MM.1S (cell line): Measurements from ENCODE around the gene PHF19.
A peak's percentile ranks its signal among the peaks of the same experiment; 100 is the strongest.

Experiments used
- DNase-seq: peaks from one replicate; pipeline ENCODE4 v3.0.0-alpha.2; 2015
- H2AFZ ChIP-seq: fragments of 300-600 bp; sonication (generic); 2 replicates; pipeline ENCODE4 v1.6.0; 2016; ENCODE audit warnings: antibody characterized with exemption, low read length
- H3F3A ChIP-seq: fragments of 300-600 bp; sonication (generic); 2 replicates; pipeline ENCODE4 v1.6.1; 2016; ENCODE audit warnings: mild to moderate bottlenecking, antibody characterized with exemption, low read length, moderate library complexity, mixed read lengths; ENCODE audit not compliant: insufficient read depth
- H3K27ac ChIP-seq: fragments of 300-600 bp; sonication (generic); 2 replicates; pipeline ENCODE4 v1.5.1; 2016; ENCODE audit warnings: mild to moderate bottlenecking, low read length
- H3K27me3 ChIP-seq: fragments of 300-600 bp; sonication (generic); replicated peaks from 2 replicates; pipeline ENCODE4 v1.6.0; 2016; ENCODE audit warnings: low read length; ENCODE audit not compliant: insufficient read depth
- H3K36me3 ChIP-seq: fragments of 300-600 bp; sonication (generic); replicated peaks from 2 replicates; pipeline ENCODE4 v1.6.1; 2016; ENCODE audit warnings: mild to moderate bottlenecking, low read length, mixed read lengths; ENCODE audit not compliant: insufficient read depth
- H3K4me1 ChIP-seq: fragments of 300-600 bp; sonication (generic); 2 replicates; pipeline ENCODE4 v1.6.1; 2016; ENCODE audit warnings: low read length, mixed read lengths
- H3K4me2 ChIP-seq: fragments of 300-600 bp; sonication (generic); 2 replicates; pipeline ENCODE4 v1.6.0; 2016; ENCODE audit warnings: low read depth, low read length
- H3K4me3 ChIP-seq: fragments of 300-600 bp; sonication (generic); 2 replicates; pipeline ENCODE4 v1.5.1; 2016; ENCODE audit warnings: low read length, mixed read lengths
- H3K79me2 ChIP-seq: fragments of 300-600 bp; sonication (generic); 2 replicates; pipeline ENCODE4 v1.6.1; 2016; ENCODE audit warnings: mixed run types, low read length, mixed read lengths
- H3K9ac ChIP-seq: fragments of 300-600 bp; sonication (generic); 2 replicates; pipeline ENCODE4 v1.6.1; 2016; ENCODE audit warnings: low read length, mixed read lengths
- H3K9me2 ChIP-seq: fragments of 300-600 bp; sonication (generic); replicated peaks from 2 replicates; pipeline ENCODE4 v1.6.1; 2016; ENCODE audit warnings: mild to moderate bottlenecking, low read length, mixed read lengths; ENCODE audit not compliant: insufficient read depth
- H3K9me3 ChIP-seq: fragments of 300-600 bp; sonication (generic); replicated peaks from 2 replicates; pipeline ENCODE4 v1.6.1; 2016; ENCODE audit warnings: mild to moderate bottlenecking, low read length, mixed read lengths; ENCODE audit not compliant: insufficient read depth
- H4K20me1 ChIP-seq: fragments of 300-600 bp; sonication (generic); 2 replicates; pipeline ENCODE4 v1.6.1; 2016; ENCODE audit warnings: mild to moderate bottlenecking, low read length, moderate library complexity, mixed read lengths; ENCODE audit not compliant: insufficient read depth
- EZH2 ChIP-seq: fragments of 300-600 bp; sonication (generic); optimal IDR thresholded peaks from 2 replicates; pipeline ENCODE3; 2017; ENCODE audit warnings: low read depth, mild to moderate bottlenecking, antibody characterized with exemption, low read length, mixed read lengths
- EZH2phosphoT487 ChIP-seq: fragments of 300-600 bp; sonication (generic); IDR thresholded peaks from 2 replicates; pipeline ENCODE4 v1.6.1; 2018; ENCODE audit warnings: antibody characterized with exemption, low read length
- TF ChIP-seq, protein P1 (sequence below): fragments of 300-600 bp; sonication (generic); IDR thresholded peaks from 2 replicates; pipeline ENCODE4 v1.5.1; 2016; ENCODE audit warnings: antibody characterized with exemption, low read length, mixed read lengths

Gene PHF19

DNA sequence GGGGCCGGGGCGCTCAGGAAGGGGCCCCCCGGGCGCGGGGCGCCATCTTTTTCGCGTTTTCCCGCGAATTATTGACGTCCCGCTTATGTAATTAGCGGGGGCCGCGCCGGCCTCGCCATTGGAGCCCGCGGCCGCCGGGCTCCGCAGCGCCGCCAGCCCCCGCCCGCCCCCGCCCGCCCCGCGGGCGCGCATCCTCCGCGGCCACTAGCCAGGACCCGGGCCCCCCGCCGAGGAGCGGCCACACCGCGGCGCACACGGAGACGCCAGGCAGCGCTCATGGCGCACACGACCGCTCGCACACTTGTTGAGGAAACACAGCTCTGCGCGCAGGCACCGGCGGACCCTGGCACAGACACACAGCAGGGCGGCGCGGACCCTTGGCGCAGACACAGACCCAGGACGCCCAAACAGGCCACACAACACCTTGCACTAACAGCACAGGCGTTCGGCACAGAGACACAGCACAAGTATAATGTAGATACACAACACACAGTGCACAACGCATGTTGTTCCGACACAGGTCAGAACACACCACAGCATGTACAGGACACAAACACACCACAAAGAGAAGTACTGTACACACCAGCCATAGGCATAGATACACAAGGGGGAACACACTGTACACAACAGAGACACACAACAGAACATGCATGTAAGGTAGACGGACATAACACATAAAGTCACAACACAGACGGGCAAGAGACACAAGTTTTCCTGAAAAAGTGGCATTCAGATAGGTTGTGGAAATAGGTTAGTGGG is 467 bp upstream of the PHF19 start:
- peak overlapping the region; percentile 98 for H3K9ac ChIP-seq

DNA sequence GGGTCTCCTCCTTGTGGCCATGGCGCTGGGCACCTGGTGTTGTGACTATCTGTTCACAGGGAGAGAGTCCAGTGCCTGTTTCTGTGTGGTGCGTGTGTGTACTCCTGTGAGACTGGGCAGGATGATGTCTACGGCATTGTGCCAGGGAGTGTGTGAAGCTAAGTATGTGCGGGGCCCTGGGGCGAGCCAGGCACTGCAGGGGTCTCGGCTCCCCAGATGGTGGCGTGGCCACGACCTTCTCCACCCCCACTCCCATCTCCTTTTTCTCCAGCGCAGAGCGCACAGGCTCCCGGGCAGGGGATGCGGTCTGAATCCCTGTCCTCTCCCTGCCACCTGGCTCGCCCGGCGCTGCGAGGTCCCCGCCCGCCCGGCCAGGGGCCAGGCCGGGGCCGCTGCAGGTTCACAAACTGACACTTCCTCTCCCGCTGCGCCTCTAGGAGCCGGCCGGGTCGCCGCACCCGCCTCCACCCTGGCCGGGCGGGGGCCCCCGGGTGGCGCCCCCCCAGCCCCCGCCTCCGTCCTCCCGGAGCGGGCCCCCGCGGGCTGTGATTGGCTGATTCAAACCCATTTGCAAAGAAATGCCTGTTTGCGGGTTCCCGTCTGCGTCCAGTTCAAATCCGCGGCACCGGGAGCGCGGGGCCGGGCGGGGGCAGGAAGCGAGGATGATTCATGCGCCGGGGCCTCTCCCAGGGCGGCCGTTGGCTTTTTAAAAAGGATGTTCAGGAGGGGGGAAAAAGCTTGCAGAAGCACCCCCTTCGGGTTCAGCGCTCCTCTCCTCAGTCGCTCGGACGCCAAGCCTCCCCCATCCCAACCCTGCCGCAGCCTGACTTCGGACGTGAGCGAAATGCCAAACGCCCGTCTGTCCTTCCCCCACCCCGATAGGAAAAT is 790 bp downstream of the PHF19 start:
- peak overlapping the region; percentile 97 for H3K27ac ChIP-seq
- H3K4me2 ChIP-seq = peak overlapping the region; percentile 99
- peak overlapping the region; percentile 79 for H3K4me3 ChIP-seq
- H3F3A ChIP-seq = peaks cover 66% of the 10 kb centered on the region
- H3K27me3 ChIP-seq = no peaks in the 10 kb centered on the region
- H3K4me1 ChIP-seq = peaks cover 58% of the 10 kb centered on the region
- H3K9me3 ChIP-seq = no peaks in the 10 kb centered on the region
- peak; percentile 94 for DNase-seq
- no peaks in the 10 kb centered on the region for H3K9me2 ChIP-seq
- H3K9ac ChIP-seq = peak overlapping the region; percentile 99
- H2AFZ ChIP-seq = peak overlapping the region; percentile 14; the same call in 1 of the 2 replicates
- 0 out of 2 replicates have a peak, but pooled peaks cover 10% of the 10 kb centered on the region for H3K36me3 ChIP-seq
- H3K79me2 ChIP-seq = peaks cover 38% of the 10 kb centered on the region
- TF ChIP-seq, protein P1, sequence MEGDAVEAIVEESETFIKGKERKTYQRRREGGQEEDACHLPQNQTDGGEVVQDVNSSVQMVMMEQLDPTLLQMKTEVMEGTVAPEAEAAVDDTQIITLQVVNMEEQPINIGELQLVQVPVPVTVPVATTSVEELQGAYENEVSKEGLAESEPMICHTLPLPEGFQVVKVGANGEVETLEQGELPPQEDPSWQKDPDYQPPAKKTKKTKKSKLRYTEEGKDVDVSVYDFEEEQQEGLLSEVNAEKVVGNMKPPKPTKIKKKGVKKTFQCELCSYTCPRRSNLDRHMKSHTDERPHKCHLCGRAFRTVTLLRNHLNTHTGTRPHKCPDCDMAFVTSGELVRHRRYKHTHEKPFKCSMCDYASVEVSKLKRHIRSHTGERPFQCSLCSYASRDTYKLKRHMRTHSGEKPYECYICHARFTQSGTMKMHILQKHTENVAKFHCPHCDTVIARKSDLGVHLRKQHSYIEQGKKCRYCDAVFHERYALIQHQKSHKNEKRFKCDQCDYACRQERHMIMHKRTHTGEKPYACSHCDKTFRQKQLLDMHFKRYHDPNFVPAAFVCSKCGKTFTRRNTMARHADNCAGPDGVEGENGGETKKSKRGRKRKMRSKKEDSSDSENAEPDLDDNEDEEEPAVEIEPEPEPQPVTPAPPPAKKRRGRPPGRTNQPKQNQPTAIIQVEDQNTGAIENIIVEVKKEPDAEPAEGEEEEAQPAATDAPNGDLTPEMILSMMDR = 0 out of 2 replicates have a peak, but pooled peaks have one; percentile 13
- no peak for TF ChIP-seq EZH2
- H4K20me1 ChIP-seq = no peaks in the 10 kb centered on the region

More for the DNA sequence above, 467 bp upstream of the PHF19 start:
- no peaks in the 10 kb centered on the region for H3K27me3 ChIP-seq
- no peaks in the 10 kb centered on the region for H3K9me3 ChIP-seq
- peak overlapping the region; percentile 85 for H3K4me3 ChIP-seq
- TF ChIP-seq EZH2phosphoT487 (no peak), EZH2 (no peak)
- TF ChIP-seq, protein P1 = peak; percentile 22; the same call in 1 of the 2 replicates
- H3K79me2 ChIP-seq = peaks cover 33% of the 10 kb centered on the region
- no peaks in the 10 kb centered on the region for H3K9me2 ChIP-seq
- DNase-seq = peak; percentile 83
- peaks cover 61% of the 10 kb centered on the region for H3F3A ChIP-seq
- H4K20me1 ChIP-seq = no peaks in the 10 kb centered on the region
- peak overlapping the region; percentile 55; the same call in 1 of the 2 replicates for H2AFZ ChIP-seq
- H3K4me2 ChIP-seq = peak overlapping the region; percentile 93
- H3K36me3 ChIP-seq = 0 out of 2 replicates have a peak, but pooled peaks cover 3% of the 10 kb centered on the region
- H3K4me1 ChIP-seq = peaks cover 59% of the 10 kb centered on the region
- H3K27ac ChIP-seq = peak overlapping the region; percentile 99

DNA sequence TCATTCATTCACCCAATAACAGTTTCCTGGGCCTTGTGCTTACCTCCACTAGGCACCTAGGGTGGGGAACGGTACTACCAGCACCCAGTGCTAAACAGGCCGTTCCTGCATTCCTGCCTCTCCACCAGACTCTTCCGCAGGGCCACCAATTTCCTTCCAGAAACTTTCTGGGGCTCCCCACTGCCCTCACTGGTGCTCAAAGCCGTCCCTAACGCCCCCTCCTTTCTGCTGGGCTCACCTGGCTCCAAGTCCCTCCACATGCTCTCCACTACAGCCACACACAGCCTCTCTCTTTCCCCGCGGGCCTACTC is 1.4 kb downstream of the PHF19 start:
- peaks cover 38% of the 10 kb centered on the region for H3K79me2 ChIP-seq
- peaks cover 58% of the 10 kb centered on the region for H3K4me1 ChIP-seq
- peak overlapping the region; percentile 99 for H3K9ac ChIP-seq
- H3K9me2 ChIP-seq = no peaks in the 10 kb centered on the region
- H3K36me3 ChIP-seq = 0 out of 2 replicates have a peak, but pooled peaks cover 10% of the 10 kb centered on the region
- H4K20me1 ChIP-seq = no peaks in the 10 kb centered on the region
- TF ChIP-seq EZH2 = no peak
- no peak for TF ChIP-seq EZH2phosphoT487
- TF ChIP-seq, protein P1 = no peak
- peak overlapping the region; percentile 99 for H3K4me2 ChIP-seq
- H3K27me3 ChIP-seq = no peaks in the 10 kb centered on the region
- peak overlapping the region; percentile 97 for H3K27ac ChIP-seq
- 0 out of 2 replicates have a peak overlapping the region, but pooled peaks have one; percentile 6 for H2AFZ ChIP-seq
- H3K9me3 ChIP-seq = no peaks in the 10 kb centered on the region
- no peak for DNase-seq
- peaks cover 67% of the 10 kb centered on the region for H3F3A ChIP-seq
- H3K4me3 ChIP-seq = peak overlapping the region; percentile 79
